Muscle layer of duodenum (tissue), 2 donors: ENCODE data around the gene RELN.

ENCODE experiments used
- H3K27ac ChIP-seq: one replicate; pipeline ENCODE4 v1.7.0; 2013; ENCODE audit warnings: mild to moderate bottlenecking, low read length
- H3K27me3 ChIP-seq: one replicate; pipeline ENCODE4 v1.7.0; 2013; ENCODE audit warnings: low read depth, mild to moderate bottlenecking, control low read depth, low read length
- H3K36me3 ChIP-seq, 2 donors: one replicate each; pipeline ENCODE4 v1.7.0; 2013; ENCODE audit warnings: low read length in 2 of 2, control low read depth in 1 of 2, mild to moderate bottlenecking in 1 of 2; ENCODE audit not compliant: insufficient read depth in 2 of 2, control insufficient read depth in 1 of 2
- H3K4me1 ChIP-seq, 2 donors: one replicate each; pipeline ENCODE4 v1.7.0; 2013; ENCODE audit warnings: low read length in 2 of 2, mild to moderate bottlenecking in 2 of 2, control low read depth in 1 of 2, moderate library complexity in 1 of 2; ENCODE audit not compliant: insufficient read depth in 2 of 2, control insufficient read depth in 1 of 2
- H3K4me3 ChIP-seq, 2 donors: one replicate each; pipeline ENCODE4 v1.7.0; 2013; ENCODE audit warnings: low read length in 2 of 2, low read depth in 1 of 2, mild to moderate bottlenecking in 1 of 2
- H3K9me3 ChIP-seq, 2 donors: one replicate each; pipeline ENCODE4 v1.7.0; 2013; ENCODE audit warnings: low read length in 2 of 2, control low read depth in 1 of 2, mild to moderate bottlenecking in 1 of 2; ENCODE audit not compliant: control insufficient read depth in 1 of 2
- donor health status: healthy.

RELN gene

DNA sequence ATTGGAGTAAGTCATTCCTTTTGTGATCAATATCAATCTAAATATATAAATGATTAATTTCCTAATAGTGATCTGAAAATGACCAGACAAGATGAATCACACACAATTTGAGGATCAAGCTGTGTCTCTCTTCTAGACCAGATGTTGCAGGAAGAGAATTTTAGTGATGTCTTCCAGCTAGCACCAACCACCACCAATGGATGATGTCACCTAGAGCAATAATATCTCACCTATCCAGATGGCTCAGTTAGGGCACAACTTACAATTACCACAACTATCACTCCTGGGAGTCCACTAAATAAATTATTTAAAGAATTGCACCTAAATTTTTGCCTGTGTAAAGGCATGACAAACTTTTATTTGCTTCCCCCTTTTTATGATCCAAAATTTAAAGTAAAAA, 25.2 kb downstream of the RELN start:
- H3K9me3 ChIP-seq = no peaks in the 10 kb centered on the region
- no peaks in the 10 kb centered on the region for H3K27me3 ChIP-seq
- H3K4me1 ChIP-seq = no peaks in the 10 kb centered on the region
- H3K36me3 ChIP-seq = no peaks in the 10 kb centered on the region
- no peak overlapping the region for H3K27ac ChIP-seq
- H3K4me3 ChIP-seq = no peak overlapping the region

DNA sequence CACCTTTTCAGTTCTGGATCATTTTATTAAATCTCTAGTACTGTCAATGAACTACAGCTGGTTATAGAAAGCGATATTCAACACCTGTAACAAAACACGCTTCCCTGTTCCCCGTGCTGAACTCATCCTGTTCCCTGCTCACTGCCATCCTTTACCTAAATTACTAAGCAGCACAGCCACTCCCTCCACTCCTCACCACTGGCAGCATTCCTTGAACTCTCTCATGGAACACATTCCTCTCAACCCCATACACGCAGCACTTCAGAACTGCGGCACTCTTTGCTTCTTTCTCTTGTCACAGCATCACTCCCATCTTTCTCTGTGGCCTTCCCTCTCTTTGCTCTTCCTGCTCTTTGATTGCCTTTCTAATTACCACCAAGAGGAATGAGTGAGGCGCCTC, 27.4 kb downstream of the RELN start:
- H3K27me3 ChIP-seq = no peaks in the 10 kb centered on the region
- H3K4me3 ChIP-seq = no peak overlapping the region
- H3K9me3 ChIP-seq = no peaks in the 10 kb centered on the region
- no peaks in the 10 kb centered on the region for H3K4me1 ChIP-seq
- no peaks in the 10 kb centered on the region for H3K36me3 ChIP-seq
- H3K27ac ChIP-seq = no peak overlapping the region

- Histone ChIP-seq H3K36me3 (no peaks in the 10 kb centered on the region), H3K27ac (no peak overlapping the region), H3K9me3 (no peaks in the 10 kb centered on the region), H3K27me3 (no peaks in the 10 kb centered on the region), H3K4me3 (no peak overlapping the region), H3K4me1 (no peaks in the 10 kb centered on the region)
These were observed 31.1 kb downstream of the RELN start for GRCh38 chr7:103958284-103958818.

DNA sequence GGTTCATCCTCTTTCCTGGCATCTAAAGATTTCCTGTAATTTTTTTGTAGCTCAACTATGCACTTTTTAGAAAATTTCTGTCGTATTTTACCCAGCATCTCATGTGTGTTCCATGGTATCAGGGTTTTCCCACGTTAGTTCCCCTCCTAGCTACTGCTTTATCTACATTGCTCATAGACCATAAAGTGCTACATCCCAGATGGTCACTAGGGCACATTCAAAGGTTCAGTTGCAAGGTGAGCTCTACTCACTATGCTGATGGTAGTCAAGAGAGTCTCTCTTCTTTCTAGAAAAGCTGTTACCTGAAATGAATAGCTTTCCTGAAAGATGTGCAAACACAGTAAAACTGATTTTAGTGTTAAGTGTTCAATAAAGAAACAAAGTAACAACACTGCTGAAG, 33.5 kb downstream of the RELN start:
- no peaks in the 10 kb centered on the region for H3K9me3 ChIP-seq
- H3K4me3 ChIP-seq = no peak overlapping the region
- no peaks in the 10 kb centered on the region for H3K4me1 ChIP-seq
- no peak overlapping the region for H3K27ac ChIP-seq
- no peaks in the 10 kb centered on the region for H3K27me3 ChIP-seq
- H3K36me3 ChIP-seq = no peaks in the 10 kb centered on the region

DNA sequence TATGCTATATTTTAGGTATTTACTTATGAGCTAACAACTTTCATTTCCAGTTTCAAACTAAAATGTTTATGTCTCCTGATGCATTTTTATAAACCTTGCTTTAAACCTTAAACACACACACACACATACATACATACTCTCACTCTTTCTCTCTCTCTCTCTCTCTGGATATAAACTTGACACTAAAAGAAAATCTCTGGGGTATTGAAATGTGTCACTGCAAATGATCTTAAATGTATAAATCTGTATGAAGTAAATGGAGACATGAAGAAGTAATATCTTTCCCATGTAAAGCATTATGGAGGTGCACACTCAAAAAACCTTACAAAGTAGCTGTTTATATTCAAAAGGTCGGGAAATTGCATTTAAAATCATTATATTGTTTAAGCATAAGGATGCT, 37.0 kb downstream of the RELN start:
- no peaks in the 10 kb centered on the region for H3K27me3 ChIP-seq
- no peak overlapping the region for H3K27ac ChIP-seq
- H3K9me3 ChIP-seq = no peaks in the 10 kb centered on the region
- H3K4me3 ChIP-seq = no peak overlapping the region
- no peaks in the 10 kb centered on the region for H3K4me1 ChIP-seq
- H3K36me3 ChIP-seq = no peaks in the 10 kb centered on the region

- H3K27ac ChIP-seq = no peak overlapping the region
- no peaks in the 10 kb centered on the region for H3K9me3 ChIP-seq
- no peaks in the 10 kb centered on the region for H3K4me1 ChIP-seq
- H3K27me3 ChIP-seq = no peaks in the 10 kb centered on the region
- H3K36me3 ChIP-seq = no peaks in the 10 kb centered on the region
- H3K4me3 ChIP-seq = no peak overlapping the region
These were observed 38.1 kb downstream of the RELN start for GRCh38 chr7:103951311-103951710.

DNA sequence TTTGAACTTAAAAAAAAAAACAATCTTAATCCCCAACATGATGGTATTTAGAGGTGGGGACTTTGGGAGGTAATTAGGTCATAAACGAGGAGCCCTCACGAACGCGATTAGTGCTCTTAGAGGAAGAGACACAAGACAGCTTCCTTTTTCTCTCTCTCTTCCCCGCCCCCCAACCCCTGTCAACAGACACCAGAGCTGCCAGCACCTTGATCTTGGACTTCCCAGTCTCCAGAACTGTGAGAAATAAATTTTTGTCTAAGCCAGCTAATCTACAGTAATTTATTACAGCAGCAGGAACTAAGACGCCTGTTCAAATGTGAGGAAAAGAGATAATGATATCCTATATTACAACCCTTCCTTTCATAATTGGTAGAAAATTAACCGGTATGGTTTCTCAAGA, 40.1 kb downstream of the RELN start:
- no peaks in the 10 kb centered on the region for H3K36me3 ChIP-seq
- H3K4me1 ChIP-seq = no peaks in the 10 kb centered on the region
- no peak overlapping the region for H3K27ac ChIP-seq
- H3K27me3 ChIP-seq = no peaks in the 10 kb centered on the region
- no peak overlapping the region for H3K4me3 ChIP-seq
- H3K9me3 ChIP-seq = no peaks in the 10 kb centered on the region

GRCh38 chr7:103947026-103947655, 42.3 kb downstream of the RELN start:
- Histone ChIP-seq H3K27ac (no peak overlapping the region), H3K27me3 (no peaks in the 10 kb centered on the region), H3K4me3 (no peak overlapping the region), H3K36me3 (no peaks in the 10 kb centered on the region), H3K4me1 (no peaks in the 10 kb centered on the region), H3K9me3 (no peaks in the 10 kb centered on the region)

- Histone ChIP-seq H3K4me3 (no peak overlapping the region), H3K27ac (no peak overlapping the region), H3K4me1 (no peaks in the 10 kb centered on the region), H3K9me3 (no peaks in the 10 kb centered on the region), H3K36me3 (no peaks in the 10 kb centered on the region), H3K27me3 (no peaks in the 10 kb centered on the region)
These were observed 45.1 kb downstream of the RELN start for GRCh38 chr7:103944230-103944900.

DNA sequence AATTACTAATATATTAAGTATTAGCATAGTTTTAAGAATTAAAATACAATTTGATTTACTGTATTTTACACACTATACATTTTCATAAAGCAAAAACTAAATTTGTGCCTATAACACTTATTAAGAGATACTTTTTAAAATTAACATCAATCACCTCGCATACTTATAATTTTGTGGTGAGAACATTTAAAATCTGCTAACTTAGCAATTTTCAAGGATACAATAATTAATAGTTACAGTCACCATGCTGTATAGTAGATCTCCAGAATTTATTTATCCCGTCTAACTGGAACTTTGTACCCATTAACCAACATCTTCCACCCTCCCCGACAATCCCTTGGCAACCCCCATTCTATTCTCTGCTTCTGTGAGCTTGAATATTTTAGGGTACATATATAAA, 47.5 kb downstream of the RELN start:
- no peaks in the 10 kb centered on the region for H3K36me3 ChIP-seq
- no peak overlapping the region for H3K27ac ChIP-seq
- no peak overlapping the region for H3K4me3 ChIP-seq
- H3K4me1 ChIP-seq = no peaks in the 10 kb centered on the region
- no peaks in the 10 kb centered on the region for H3K9me3 ChIP-seq
- no peaks in the 10 kb centered on the region for H3K27me3 ChIP-seq

DNA sequence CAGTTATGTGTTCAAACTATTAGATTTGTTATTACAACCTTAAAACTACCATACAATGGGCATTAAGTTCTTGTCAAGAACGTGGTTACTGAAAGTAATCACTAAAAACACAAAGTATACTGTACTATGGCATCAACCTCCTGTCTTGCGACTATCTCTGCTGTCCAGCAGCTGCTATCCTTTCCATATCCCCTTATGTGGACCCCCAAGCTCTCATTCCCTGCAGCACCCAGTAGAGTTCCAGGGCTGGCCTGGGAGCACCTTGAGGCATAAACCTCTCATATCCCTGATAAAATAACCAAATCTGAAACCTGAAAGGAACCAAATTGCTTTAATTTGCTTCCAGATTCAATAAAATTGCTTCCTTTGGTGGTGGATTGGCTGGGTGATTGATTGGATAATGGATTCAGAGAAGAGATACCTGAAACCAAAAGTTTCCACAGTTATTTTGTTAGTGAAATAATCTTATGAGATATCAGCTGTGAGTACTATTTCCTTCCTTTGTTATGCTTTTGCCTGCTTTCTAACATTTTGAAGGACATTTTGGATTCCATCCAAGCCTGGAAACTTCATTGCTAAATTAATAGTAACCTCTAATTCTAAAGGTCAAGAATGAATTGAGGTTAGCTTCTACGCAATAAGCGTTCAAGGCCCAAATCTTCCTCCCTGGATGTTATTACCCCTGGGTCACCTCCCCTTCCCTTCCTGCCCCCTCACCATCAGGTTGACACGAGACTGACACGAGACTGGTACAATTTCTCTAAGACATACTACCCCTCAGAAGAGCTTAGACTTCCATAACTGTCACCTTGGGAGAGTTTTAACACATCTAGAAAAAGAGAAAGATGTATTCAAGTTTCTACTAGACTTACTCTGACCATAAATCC, 48.8 kb downstream of the RELN start:
- no peaks in the 10 kb centered on the region for H3K9me3 ChIP-seq
- no peaks in the 10 kb centered on the region for H3K36me3 ChIP-seq
- no peak overlapping the region for H3K4me3 ChIP-seq
- no peaks in the 10 kb centered on the region for H3K27me3 ChIP-seq
- H3K27ac ChIP-seq = no peak overlapping the region
- H3K4me1 ChIP-seq = no peaks in the 10 kb centered on the region
